Kidney epithelial cell (primary cell): ENCODE results near the gene CEP128. TPM values are rescaled to one million over a fixed set of nuclear protein-coding genes. Genes with fewer than 3 reads are reported as not detected.
"Not testable (repeated sequence)": the region's sequence is repeated elsewhere in the genome, so short reads cannot be mapped to it uniquely, and the experiment has no call there.

ENCODE experiments used
- DNase-seq: peaks from one replicate; pipeline ENCODE4 v3.0.0-alpha.2; 2010; ENCODE audit warnings: low read depth
- H3K27me3 ChIP-seq: 2 replicates; pipeline ENCODE4 v1.6.0; 2011; ENCODE audit warnings: low read length; ENCODE audit not compliant: control insufficient read depth, insufficient read depth
- H3K36me3 ChIP-seq: 2 replicates; pipeline ENCODE4 v1.5.1; 2011; ENCODE audit warnings: low read length; ENCODE audit not compliant: control insufficient read depth, insufficient read depth
- H3K4me3 ChIP-seq: 2 replicates; pipeline ENCODE4 v1.5.1; 2011; ENCODE audit warnings: low read depth, mild to moderate bottlenecking, control low read depth, low read length
- total RNA-seq: library from RNA; depleted of rRNA; stranded (reverse); fragments of >200 nt; gene quantifications from 2 replicates; pipeline ENCODE4 v1.2.3, GENCODE V29; 2015
- TF ChIP-seq, protein P1 (sequence below): IDR thresholded peaks from 2 replicates; pipeline ENCODE4 v1.5.1; 2011; ENCODE audit warnings: mild to moderate bottlenecking, moderate library complexity, low read length, control low read depth, inconsistent platforms; ENCODE audit not compliant: insufficient read depth, poor library complexity, severe bottlenecking

The CEP128 gene
- total RNA-seq, 1 donor from 2014 or later = 1.7 TPM

DNA sequence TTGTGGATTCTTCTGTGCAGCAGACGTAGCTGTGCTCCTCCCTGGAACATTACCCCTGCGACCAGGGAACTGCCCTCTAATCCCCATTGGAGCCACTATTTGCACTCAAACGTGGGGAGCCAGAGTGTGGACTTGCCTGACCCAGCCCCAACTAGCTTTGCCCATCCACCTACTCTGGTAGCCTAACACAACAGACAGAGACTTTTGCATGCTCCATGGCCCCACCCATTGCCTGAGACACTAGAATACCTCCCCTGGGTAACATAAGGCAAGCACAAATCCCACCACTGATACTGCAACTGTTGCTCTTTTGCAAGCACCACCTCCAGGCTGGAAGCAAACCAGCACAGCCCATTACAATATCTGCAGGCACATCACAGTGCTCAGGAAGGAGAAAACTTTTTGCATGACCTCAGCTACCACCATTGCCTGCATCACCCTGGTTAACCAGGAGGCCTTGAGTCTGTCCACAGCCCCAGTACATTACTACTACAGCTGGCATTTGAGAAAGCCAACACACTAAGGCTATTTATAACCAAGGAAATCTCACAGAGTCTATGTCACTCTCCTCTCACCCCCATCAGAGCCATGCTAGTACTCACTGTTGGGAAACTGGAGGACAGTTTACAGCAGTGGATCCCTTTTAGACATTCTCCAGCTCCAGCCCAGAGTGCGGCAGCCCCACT lies 15.0 kb downstream of the CEP128 start:
- H3K27me3 ChIP-seq = no peaks in the 10 kb centered on the region
- no peak for DNase-seq
- no peaks in the 10 kb centered on the region for H3K36me3 ChIP-seq
- TF ChIP-seq, protein P1, sequence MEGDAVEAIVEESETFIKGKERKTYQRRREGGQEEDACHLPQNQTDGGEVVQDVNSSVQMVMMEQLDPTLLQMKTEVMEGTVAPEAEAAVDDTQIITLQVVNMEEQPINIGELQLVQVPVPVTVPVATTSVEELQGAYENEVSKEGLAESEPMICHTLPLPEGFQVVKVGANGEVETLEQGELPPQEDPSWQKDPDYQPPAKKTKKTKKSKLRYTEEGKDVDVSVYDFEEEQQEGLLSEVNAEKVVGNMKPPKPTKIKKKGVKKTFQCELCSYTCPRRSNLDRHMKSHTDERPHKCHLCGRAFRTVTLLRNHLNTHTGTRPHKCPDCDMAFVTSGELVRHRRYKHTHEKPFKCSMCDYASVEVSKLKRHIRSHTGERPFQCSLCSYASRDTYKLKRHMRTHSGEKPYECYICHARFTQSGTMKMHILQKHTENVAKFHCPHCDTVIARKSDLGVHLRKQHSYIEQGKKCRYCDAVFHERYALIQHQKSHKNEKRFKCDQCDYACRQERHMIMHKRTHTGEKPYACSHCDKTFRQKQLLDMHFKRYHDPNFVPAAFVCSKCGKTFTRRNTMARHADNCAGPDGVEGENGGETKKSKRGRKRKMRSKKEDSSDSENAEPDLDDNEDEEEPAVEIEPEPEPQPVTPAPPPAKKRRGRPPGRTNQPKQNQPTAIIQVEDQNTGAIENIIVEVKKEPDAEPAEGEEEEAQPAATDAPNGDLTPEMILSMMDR = no peak
- no peak overlapping the region for H3K4me3 ChIP-seq

DNA sequence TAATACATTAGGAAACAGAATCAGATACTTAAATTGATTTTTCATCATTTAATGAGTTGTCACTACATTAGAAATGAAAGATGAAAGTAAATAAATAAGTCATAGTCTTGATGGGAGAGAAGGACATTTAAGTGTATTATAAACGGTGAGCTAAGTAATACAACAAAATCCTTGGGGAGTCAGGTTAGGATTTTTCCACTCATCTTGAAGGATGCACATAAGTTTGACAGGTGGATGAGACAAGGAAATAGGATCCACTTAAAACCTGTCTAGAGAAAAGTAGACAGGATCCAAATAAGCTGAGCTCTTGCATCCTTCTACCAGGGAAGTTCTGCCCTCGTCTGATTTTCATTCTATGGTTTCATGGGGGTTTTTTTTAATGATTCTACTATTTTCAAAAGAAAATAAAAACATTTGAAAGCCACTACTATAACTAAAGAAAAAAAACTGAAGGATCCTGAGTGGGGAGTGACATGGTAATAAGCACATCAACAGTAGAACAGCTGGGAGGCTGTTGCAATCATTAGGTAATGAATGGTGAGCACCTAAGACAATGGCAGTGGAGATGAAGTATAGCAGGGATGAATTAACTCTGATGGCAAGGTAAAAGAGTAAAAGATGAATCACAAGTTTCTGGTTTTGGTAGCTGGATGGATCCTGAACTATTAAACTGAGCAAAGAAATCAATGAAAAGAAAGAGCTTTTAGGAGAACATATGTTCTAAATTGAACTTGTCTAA lies 17.0 kb downstream of the CEP128 start:
- DNase-seq = no peak
- Histone ChIP-seq H3K36me3 (no peaks in the 10 kb centered on the region), H3K27me3 (no peaks in the 10 kb centered on the region), H3K4me3 (no peak overlapping the region)
- TF ChIP-seq, protein P1 = no peak

DNA sequence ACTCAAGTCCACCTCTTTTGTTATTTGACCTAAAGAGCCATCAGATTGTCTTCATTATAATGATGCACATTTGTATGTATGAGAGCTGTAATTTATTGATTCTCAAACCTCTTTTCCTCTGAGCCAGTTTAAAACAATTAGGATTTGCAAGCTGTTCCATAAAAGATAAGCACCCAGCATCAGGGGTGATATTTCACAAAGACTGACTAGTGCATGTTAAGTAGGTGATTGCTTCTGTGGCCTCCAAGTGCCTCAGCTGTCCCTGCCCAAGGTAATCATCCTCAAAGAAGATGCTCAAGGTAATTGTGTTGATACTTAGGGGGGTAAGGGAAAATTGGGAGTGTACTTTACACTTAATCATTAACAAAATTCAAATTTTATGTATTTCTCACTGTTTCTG lies 18.2 kb downstream of the CEP128 start:
- no peak overlapping the region for H3K4me3 ChIP-seq
- no peak for DNase-seq
- H3K36me3 ChIP-seq = no peaks in the 10 kb centered on the region
- no peaks in the 10 kb centered on the region for H3K27me3 ChIP-seq
- TF ChIP-seq, protein P1 = no peak

DNA sequence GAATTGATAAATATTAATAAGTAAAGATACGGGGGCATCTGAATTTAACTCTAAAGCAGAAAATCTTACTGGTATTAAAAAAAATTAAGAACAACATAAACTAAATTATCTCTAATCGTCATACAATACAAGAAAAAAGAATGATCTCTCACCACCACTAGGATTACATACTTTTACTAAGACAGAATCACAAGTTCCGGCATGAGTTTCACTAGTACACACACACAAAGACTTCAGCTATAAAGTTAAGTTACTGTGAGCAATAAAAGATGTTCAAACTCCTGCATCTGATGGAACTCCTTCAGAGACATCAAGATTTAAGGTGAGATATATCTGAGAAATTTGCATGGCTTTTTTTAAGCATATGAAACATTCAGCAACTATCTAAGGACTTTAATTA lies 21.9 kb downstream of the CEP128 start:
- H3K27me3 ChIP-seq = no peaks in the 10 kb centered on the region
- no peak for DNase-seq
- TF ChIP-seq, protein P1 = no peak
- H3K36me3 ChIP-seq = no peaks in the 10 kb centered on the region
- no peak overlapping the region for H3K4me3 ChIP-seq

DNA sequence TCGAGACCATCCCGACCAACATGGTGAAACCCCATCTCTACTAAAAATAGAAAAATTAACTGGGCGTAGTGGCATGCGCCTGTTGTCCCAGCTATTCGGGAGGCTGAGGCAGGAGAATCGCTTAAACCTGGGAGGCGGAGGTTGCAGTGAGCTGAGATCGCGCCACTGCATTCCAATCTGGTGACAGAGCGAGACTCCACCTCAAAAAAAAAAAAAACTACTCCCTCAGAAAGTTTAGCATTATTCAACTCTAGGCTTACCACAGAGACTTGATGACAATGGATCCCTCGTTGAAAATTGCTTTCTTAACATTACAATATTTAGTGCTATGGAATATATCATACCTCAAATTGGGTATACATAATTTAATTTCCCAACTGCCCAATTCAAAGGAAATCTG lies 29.5 kb downstream of the CEP128 start:
- H3K4me3 ChIP-seq, H3K36me3 ChIP-seq, DNase-seq, H3K27me3 ChIP-seq: not testable (repeated sequence)

DNA sequence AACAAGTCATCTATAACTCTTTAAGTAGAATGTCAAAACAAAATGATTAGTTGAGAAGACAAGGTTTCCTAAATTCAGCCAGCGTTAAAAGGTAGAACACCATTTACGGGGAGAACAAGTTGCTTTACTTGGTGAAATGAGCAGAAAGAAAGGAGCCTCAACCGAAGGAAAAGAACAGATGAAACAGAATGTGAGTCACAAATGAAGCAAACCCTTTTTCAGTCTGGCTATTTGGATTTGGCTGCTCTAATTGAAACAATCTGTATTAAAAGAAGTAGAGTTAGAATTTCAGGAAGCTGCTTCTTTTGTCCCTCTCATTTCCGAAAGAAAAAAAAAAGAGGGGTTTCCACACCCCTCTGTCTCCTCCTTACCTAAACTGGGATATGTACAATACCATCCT lies 34.6 kb downstream of the CEP128 start:
- Histone ChIP-seq H3K36me3 (no peaks in the 10 kb centered on the region), H3K27me3 (no peaks in the 10 kb centered on the region), H3K4me3 (no peak overlapping the region)
- TF ChIP-seq, protein P1 = no peak
- DNase-seq = no peak
